CD4-positive, alpha-beta T cell (primary cell): ENCODE data around the gene CXCR5. TPM values are rescaled to one million over a fixed set of nuclear protein-coding genes. Genes with fewer than 3 reads are reported as not detected.

Experiments
- ATAC-seq: fragments of 200-7000 bp; cut with Tn5 transposase; one replicate; pipeline ENCODE4 v1.10.0; 2022; ENCODE audit warnings: mild to moderate bottlenecking; ENCODE audit not compliant: poor library complexity
- CTCF ChIA-PET: fragments of 350-600 bp; sonication (Branson Sonifier 250); formaldehyde crosslinking; loops from one replicate; lab custom pipeline; 2021; ENCODE audit warnings: antibody characterized with exemption, inconsistent platforms; lab: Charles Lee
- POLR2A ChIA-PET: fragments of 350-600 bp; sonication (Branson Sonifier 250); formaldehyde crosslinking; loops from one replicate; lab custom pipeline; 2021; ENCODE audit warnings: antibody characterized with exemption, inconsistent platforms; lab: Charles Lee
- DNase-seq, 14 experiments: peaks; one replicate each; pipeline ENCODE4 v3.0.0-alpha.2; 2013 to 2020; ENCODE audit warnings: mixed read lengths in 2 of 14
- H3K27ac ChIP-seq, 2 donors: one replicate each; pipeline versions ENCODE4 v1.5.1 to v1.7.0; 2013; ENCODE audit warnings: low read length in 2 of 2, low read depth in 1 of 2, mild to moderate bottlenecking in 1 of 2
- H3K27me3 ChIP-seq, 2 experiments: 1 replicate in 1 of 2; 2 replicates in 1 of 2; pipeline versions ENCODE4 v1.6.1 to v1.7.0; 2013; ENCODE audit warnings: low read length in 2 of 2, control low read depth in 1 of 2, mild to moderate bottlenecking in 1 of 2, moderate library complexity in 1 of 2; ENCODE audit not compliant: insufficient read depth in 2 of 2, control insufficient read depth in 1 of 2
- H3K36me3 ChIP-seq: one replicate; pipeline ENCODE4 v1.6.1; 2013; ENCODE audit warnings: low read length, control low read depth; ENCODE audit not compliant: insufficient read depth
- H3K4me1 ChIP-seq: one replicate; pipeline ENCODE4 v1.6.1; 2013; ENCODE audit warnings: low read length, control low read depth; ENCODE audit not compliant: insufficient read depth
- H3K4me3 ChIP-seq: one replicate; pipeline ENCODE4 v1.5.1; 2013; ENCODE audit warnings: mild to moderate bottlenecking, low read length, moderate library complexity
- H3K9me3 ChIP-seq, 2 experiments: 1 replicate in 1 of 2; 2 replicates in 1 of 2; pipeline versions ENCODE4 v1.6.1 to v1.7.0; 2013; ENCODE audit warnings: low read length in 2 of 2, mild to moderate bottlenecking in 2 of 2, control low read depth in 1 of 2, moderate library complexity in 1 of 2; ENCODE audit not compliant: control insufficient read depth in 1 of 2, insufficient read depth in 1 of 2
- H3K27ac Mint-ChIP-seq: one replicate; pipeline ENCODE4 v1.8.0; 2020; ENCODE audit warnings: mixed read lengths
- H3K27me3 Mint-ChIP-seq: one replicate; pipeline ENCODE4 v1.8.0; 2021; ENCODE audit warnings: mixed read lengths
- H3K36me3 Mint-ChIP-seq: one replicate; pipeline ENCODE4 v1.8.0; 2021; ENCODE audit warnings: low read depth, mixed read lengths
- H3K4me1 Mint-ChIP-seq: one replicate; pipeline ENCODE4 v1.8.0; 2021; ENCODE audit warnings: low read depth, mixed read lengths
- H3K4me3 Mint-ChIP-seq: one replicate; pipeline ENCODE4 v1.8.0; 2020; ENCODE audit warnings: mild to moderate bottlenecking, mixed read lengths
- H3K9me3 Mint-ChIP-seq: one replicate; pipeline ENCODE4 v1.8.0; 2020; ENCODE audit warnings: mixed read lengths
- CTCF ChIP-seq: fragments of 200-600 bp; IDR thresholded peaks from one replicate; pipeline ENCODE4 v1.8.0; 2022; ENCODE audit warnings: antibody characterized with exemption, mild to moderate bottlenecking
- intact Hi-C, 2 experiments: fragments of 100-400 bp; cut with DNase I in 1 of 2; cut with micrococcal nuclease in 1 of 2; formaldehyde crosslinking; loops; one replicate each; pipeline versions ENCODE4 v1.15.1 to v1.9.0; 2023 to 2025; cut with DNase I, micrococcal nuclease
- total RNA-seq, 174 experiments: library from RNA in 2 of 174; stranded (reverse) in 2 of 174; gene quantifications; one replicate each; pipeline ENCODE4 v1.2.3 and lab custom pipeline; 2021 to 2026

Gene CXCR5
- total RNA-seq, 2 experiments from 2014 or later: 13.2 to 14.3 TPM

GRCh38 chr11:118883004-118883367 is 706 bp upstream of the CXCR5 start:
- no peak for TF ChIP-seq CTCF

GRCh38 chr11:118884875-118885274 is 1.2 kb downstream of the CXCR5 start:
- DNase-seq: no peak
- CTCF ChIA-PET: interaction anchor here (1.5 kb wide), 1 partner anchor 93 kb away, joined by 5 read pairs; the partner anchor contains the start of gene DDX6
- H3K27me3 Mint-ChIP-seq: no peaks in the 10 kb centered on the region
- TF ChIP-seq CTCF: no peak
- POLR2A ChIA-PET: interaction anchor here (0.6 to 3.6 kb wide), 3 partner anchors 8 to 15 kb away, joined by 3 to 21 read pairs (median 19); no protein-coding TSS in a partner anchor
- peaks cover 5% of the 10 kb centered on the region for H3K36me3 ChIP-seq
- H3K4me1 ChIP-seq: peaks cover 86% of the 10 kb centered on the region
- H3K4me3 ChIP-seq: peak overlapping the region; percentile 56
- peaks cover 4% of the 10 kb centered on the region for H3K36me3 Mint-ChIP-seq
- peak overlapping the region; percentile 78 for H3K4me3 Mint-ChIP-seq
- peaks cover 80% of the 10 kb centered on the region for H3K4me1 Mint-ChIP-seq
- H3K27ac Mint-ChIP-seq: peak overlapping the region; percentile 97
- intact Hi-C loops: no loop called here
- ATAC-seq: no peak
- peak overlapping the region; percentile 9 to 19 for H3K27ac ChIP-seq
- no peaks in the 10 kb centered on the region for H3K27me3 ChIP-seq
- no peaks in the 10 kb centered on the region for H3K9me3 ChIP-seq
- H3K9me3 Mint-ChIP-seq: no peaks in the 10 kb centered on the region

More at GRCh38 chr11:118883004-118883367, 706 bp upstream of the CXCR5 start:
- peak overlapping the region; percentile 78 for H3K4me3 Mint-ChIP-seq
- Histone ChIP-seq H3K9me3 (no peaks in the 10 kb centered on the region), H3K4me1 (peaks cover 84% of the 10 kb centered on the region), H3K36me3 (peaks cover 2% of the 10 kb centered on the region), H3K27ac (peak overlapping the region; percentile 39 to 52), H3K4me3 (peak overlapping the region; percentile 56), H3K27me3 (no peaks in the 10 kb centered on the region)
- H3K27ac Mint-ChIP-seq: peak overlapping the region; percentile 97
- H3K4me1 Mint-ChIP-seq: peaks cover 79% of the 10 kb centered on the region
- DNase-seq (no peak), ATAC-seq (no peak)
- no peaks in the 10 kb centered on the region for H3K27me3 Mint-ChIP-seq
- CTCF ChIA-PET: interaction anchor here (1.0 to 2.1 kb wide), 7 partner anchors 10 to 193 kb away, joined by 3 to 7 read pairs (median 5); no protein-coding TSS in a partner anchor
- no peaks in the 10 kb centered on the region for H3K9me3 Mint-ChIP-seq
- intact Hi-C loops: no loop called here
- H3K36me3 Mint-ChIP-seq: peaks cover 4% of the 10 kb centered on the region
- POLR2A ChIA-PET: interaction anchor here (0.6 to 3.6 kb wide), 7 partner anchors 10 to 270 kb away, joined by 3 to 21 read pairs (median 7); no protein-coding TSS in a partner anchor

GRCh38 chr11:118885319-118885718 is 1.6 kb downstream of the CXCR5 start:
- Mint-ChIP-seq H3K4me3 (peak overlapping the region; percentile 81), H3K27ac (peak overlapping the region; percentile 97), H3K9me3 (no peaks in the 10 kb centered on the region), H3K27me3 (no peaks in the 10 kb centered on the region), H3K4me1 (peaks cover 81% of the 10 kb centered on the region), H3K36me3 (peaks cover 8% of the 10 kb centered on the region)
- ChIA-PET POLR2A (interaction anchor here (1.3 to 2.5 kb wide), 3 partner anchors 10 to 13 kb away, joined by 4 to 21 read pairs (median 7); no protein-coding TSS in a partner anchor), CTCF (no interaction called here)
- Histone ChIP-seq H3K27ac (peak overlapping the region in 1 of 2 donors; percentile 9), H3K27me3 (no peaks in the 10 kb centered on the region), H3K36me3 (peaks cover 5% of the 10 kb centered on the region), H3K9me3 (no peaks in the 10 kb centered on the region), H3K4me3 (peak overlapping the region; percentile 56), H3K4me1 (peaks cover 88% of the 10 kb centered on the region)
- intact Hi-C loops: no loop called here
- no peak for DNase-seq
- no peak for TF ChIP-seq CTCF
- no peak for ATAC-seq
